GM12891 (cell line): ENCODE data around the gene MCTP1.

Experiments
- PAX5 ChIP-seq: IDR thresholded peaks from 2 replicates; pipeline ENCODE4 v1.6.1; 2011; ENCODE audit warnings: low read length, moderate library complexity, mild to moderate bottlenecking; ENCODE audit not compliant: insufficient read depth, severe bottlenecking
- POLR2A ChIP-seq: IDR thresholded peaks from 2 replicates; pipeline ENCODE4 v1.6.1; 2011; ENCODE audit warnings: low read depth, low read length, control low read depth
- POLR2AphosphoS5 ChIP-seq: IDR thresholded peaks from 2 replicates; pipeline ENCODE4 v1.6.1; 2011; ENCODE audit warnings: low read depth, low read length, control low read depth
- POU2F2 ChIP-seq: IDR thresholded peaks from 2 replicates; pipeline ENCODE4 v1.6.1; 2011; ENCODE audit warnings: low read depth, mild to moderate bottlenecking, control low read depth, low read length, moderate library complexity
- SPI1 ChIP-seq: IDR thresholded peaks from 2 replicates; pipeline ENCODE4 v1.6.1; 2011; ENCODE audit warnings: low read depth, low read length, control low read depth

- TF ChIP-seq POLR2AphosphoS5 (no peak), POLR2A (no peak), SPI1 (no peak), POU2F2 (no peak), PAX5 (no peak)
These were observed 68.5 kb downstream of the MCTP1 start for GRCh38 chr5:95216136-95216955.
